Measurements from ENCODE around the gene SCAF1.

DNA sequence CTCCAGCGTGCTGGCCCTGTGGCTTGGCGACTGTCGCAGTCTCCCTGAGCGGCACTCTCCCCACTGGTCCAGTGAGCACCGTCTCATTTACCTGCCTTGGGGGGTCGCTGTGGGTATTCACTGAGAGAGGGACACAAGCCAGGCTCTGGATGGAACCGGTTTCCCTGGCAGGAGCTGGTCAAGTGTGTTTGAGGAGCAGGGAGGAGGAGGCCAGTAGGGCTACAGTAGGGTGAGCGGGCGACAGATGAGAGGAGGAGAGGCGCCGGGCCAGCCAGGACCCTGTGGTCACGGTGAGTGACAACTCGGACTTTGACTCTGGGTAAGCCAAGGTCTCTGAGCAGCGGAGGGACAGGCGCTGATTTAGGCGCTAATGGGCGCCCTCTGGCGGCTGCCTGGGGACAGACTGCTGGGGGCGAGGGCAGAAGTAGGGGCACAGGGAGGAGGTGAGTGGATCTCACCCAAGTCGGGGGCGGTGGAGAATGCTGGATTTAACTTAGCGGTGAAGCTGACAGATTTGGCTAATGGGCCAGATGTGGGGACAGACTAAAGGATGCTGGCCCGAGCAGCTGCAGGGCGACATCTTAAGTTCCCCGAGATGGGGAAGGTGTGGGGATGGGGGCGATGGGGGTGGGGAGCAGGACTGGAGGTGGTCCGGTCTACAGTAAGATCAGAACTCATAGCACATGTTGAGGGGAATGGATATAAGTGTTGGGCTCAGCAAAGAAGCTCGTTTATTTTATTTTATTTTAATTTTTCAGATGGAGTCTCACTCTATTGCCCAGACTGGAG, 30.3 kb downstream of the SCAF1 start:
- TF ChIP-seq CTCF (IDR thresholded peaks at IDR 0.05), result peak; percentile 84 to 95 (median 89)
- TF ChIP-seq POLR2A (IDR thresholded peaks at IDR 0.05), result peak in 1 of 3 donors; percentile 12

All from body of pancreas (tissue), 4 donors.